ENCODE data around the gene ACTG1.

GRCh38 chr17:81463506-81463905 is 49.1 kb downstream of the ACTG1 start:
- TF ChIP-seq, protein P1, sequence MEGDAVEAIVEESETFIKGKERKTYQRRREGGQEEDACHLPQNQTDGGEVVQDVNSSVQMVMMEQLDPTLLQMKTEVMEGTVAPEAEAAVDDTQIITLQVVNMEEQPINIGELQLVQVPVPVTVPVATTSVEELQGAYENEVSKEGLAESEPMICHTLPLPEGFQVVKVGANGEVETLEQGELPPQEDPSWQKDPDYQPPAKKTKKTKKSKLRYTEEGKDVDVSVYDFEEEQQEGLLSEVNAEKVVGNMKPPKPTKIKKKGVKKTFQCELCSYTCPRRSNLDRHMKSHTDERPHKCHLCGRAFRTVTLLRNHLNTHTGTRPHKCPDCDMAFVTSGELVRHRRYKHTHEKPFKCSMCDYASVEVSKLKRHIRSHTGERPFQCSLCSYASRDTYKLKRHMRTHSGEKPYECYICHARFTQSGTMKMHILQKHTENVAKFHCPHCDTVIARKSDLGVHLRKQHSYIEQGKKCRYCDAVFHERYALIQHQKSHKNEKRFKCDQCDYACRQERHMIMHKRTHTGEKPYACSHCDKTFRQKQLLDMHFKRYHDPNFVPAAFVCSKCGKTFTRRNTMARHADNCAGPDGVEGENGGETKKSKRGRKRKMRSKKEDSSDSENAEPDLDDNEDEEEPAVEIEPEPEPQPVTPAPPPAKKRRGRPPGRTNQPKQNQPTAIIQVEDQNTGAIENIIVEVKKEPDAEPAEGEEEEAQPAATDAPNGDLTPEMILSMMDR (IDR thresholded peaks at IDR 0.05): no peak
- TF ChIP-seq POLR2A (IDR thresholded peaks at IDR 0.05; ENCODE audit: low read depth) (no peak), POLR2AphosphoS5 (IDR thresholded peaks at IDR 0.05) (no peak)

Measured in esophagus muscularis mucosa (tissue), 3 donors.